Mesodermal cell (in vitro differentiated cells): ENCODE results near the gene UNC5C.

ENCODE experiments used
- H3K27ac ChIP-seq: 2 replicates; pipeline ENCODE4 v1.7.0; 2013; ENCODE audit warnings: mild to moderate bottlenecking, low read depth, low read length, moderate library complexity; ENCODE audit not compliant: severe bottlenecking
- H3K36me3 ChIP-seq: 2 replicates; pipeline ENCODE4 v1.7.1; 2013; ENCODE audit warnings: mild to moderate bottlenecking, low read length, moderate library complexity; ENCODE audit not compliant: control insufficient read depth, insufficient read depth
- H3K4me1 ChIP-seq: one replicate; pipeline ENCODE4 v1.7.1; 2013; ENCODE audit warnings: mild to moderate bottlenecking, low read length; ENCODE audit not compliant: insufficient read depth, control insufficient read depth, poor library complexity, severe bottlenecking
- H3K4me3 ChIP-seq: 2 replicates; pipeline ENCODE4 v1.7.0; 2013; ENCODE audit warnings: low read length, control low read depth, mild to moderate bottlenecking; ENCODE audit not compliant: insufficient read depth, poor library complexity, severe bottlenecking; ENCODE audit errors: extremely low read depth
- H3K9me3 ChIP-seq: 2 replicates; pipeline ENCODE4 v1.7.1; 2013; ENCODE audit warnings: mild to moderate bottlenecking, low read length, moderate library complexity; ENCODE audit not compliant: control insufficient read depth
- WGBS, 2 experiments: methylation state at CpG; one replicate each; pipeline ENCODE4 v1.1.5; 2013; ENCODE audit warnings: missing lambda C conversion rate in 2 of 2; ENCODE audit not compliant: insufficient coverage in 2 of 2; 5-methylcytosine and 5-hydroxymethylcytosine counted together

Gene UNC5C

DNA sequence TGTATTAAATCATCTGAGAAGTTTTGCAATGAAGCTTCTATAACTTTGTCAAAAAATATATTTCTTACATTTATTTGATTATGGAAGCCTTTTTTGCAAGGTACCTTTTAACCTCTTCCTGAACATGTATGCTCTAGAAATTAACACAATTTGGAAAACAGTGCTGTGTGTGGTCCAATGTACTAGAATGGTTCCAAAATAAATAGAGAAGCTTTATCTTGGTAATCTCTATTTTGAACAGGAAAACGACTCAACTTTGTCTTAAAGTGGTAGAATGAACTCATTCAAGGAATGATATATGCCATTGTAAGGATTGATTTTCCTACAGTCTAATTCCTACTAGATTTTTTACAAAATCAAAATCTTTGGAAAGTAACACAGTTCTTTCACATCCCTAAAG lies 248.5 kb downstream of the UNC5C start:
- Histone ChIP-seq H3K36me3 (peaks cover 22% of the 10 kb centered on the region), H3K4me1 (no peaks in the 10 kb centered on the region)
- WGBS, 2 experiments = no CpG with 5 or more reads among the region's 1 CpG

DNA sequence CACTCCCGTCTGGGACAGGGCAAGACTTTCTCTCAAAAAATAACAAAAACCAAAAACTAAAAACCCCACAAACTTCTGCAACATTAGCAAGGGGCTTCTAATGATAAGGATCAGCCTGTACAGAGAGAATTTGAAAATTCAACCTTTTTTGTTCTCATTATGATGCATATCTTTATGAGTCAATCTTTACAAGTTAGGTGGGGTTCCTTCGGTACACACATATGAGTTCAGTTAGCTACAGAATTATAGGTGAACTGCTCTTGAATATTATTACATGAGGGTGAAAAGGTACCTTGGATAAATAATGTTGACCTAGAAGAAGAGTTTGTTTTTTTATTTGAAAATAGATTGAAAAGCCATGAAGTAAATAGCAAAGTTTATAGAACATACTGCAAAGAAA lies 252.7 kb downstream of the UNC5C start:
- WGBS, 2 experiments = no CpG with 5 or more reads among the region's 2 CpGs
- H3K36me3 ChIP-seq = peaks cover 17% of the 10 kb centered on the region
- peaks cover 4% of the 10 kb centered on the region for H3K9me3 ChIP-seq
- H3K4me3 ChIP-seq = no peak overlapping the region
- H3K27ac ChIP-seq = no peak overlapping the region
- no peaks in the 10 kb centered on the region for H3K4me1 ChIP-seq

More for the DNA sequence above, 248.5 kb downstream of the UNC5C start:
- Histone ChIP-seq H3K4me3 (no peak overlapping the region), H3K9me3 (peaks cover 4% of the 10 kb centered on the region), H3K27ac (no peak overlapping the region)

DNA sequence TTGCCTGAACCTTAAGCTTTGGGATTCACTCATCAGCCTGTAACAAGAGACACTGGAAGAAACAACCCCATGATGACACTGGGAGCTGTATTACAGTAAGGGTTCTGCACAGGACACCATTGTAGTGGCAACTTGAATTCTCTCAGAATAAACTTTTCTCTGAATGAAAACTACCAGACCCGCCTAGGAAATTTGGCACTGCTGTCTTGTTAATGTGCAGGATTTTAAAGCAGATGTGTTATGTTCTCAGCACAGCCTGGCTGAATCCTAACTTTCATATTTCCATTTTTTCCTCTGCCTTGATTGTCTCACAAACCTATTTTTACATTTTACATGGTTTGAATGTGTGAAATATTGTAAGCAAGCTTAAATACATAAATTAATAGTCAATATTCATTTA lies 253.6 kb downstream of the UNC5C start:
- Histone ChIP-seq H3K9me3 (peaks cover 4% of the 10 kb centered on the region), H3K27ac (no peak overlapping the region), H3K4me3 (no peak overlapping the region), H3K36me3 (peaks cover 9% of the 10 kb centered on the region), H3K4me1 (no peaks in the 10 kb centered on the region)
- no CpG with 5 or more reads among the region's 1 CpG for WGBS, 2 experiments

DNA sequence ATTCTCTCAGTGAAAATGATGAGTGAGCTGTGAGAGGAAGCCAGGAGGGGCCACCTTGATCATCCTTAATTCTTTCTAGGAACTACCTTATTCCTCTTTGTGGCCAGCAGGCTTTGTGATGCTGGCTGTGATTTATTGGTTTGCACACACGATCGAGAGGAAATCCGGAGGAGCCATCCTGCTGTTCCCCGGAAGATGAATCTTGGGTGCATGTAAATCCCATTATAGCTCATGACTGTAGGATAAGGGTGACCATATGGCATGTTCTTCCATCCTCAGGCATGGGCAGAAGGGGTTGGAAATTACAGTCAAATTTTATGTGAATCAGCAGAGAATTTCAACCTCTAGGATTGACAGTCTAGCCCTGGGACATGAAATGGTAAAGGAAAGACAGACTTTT lies 254.5 kb downstream of the UNC5C start:
- Histone ChIP-seq H3K36me3 (peaks cover 3% of the 10 kb centered on the region), H3K4me3 (no peak overlapping the region), H3K27ac (no peak overlapping the region), H3K9me3 (peaks cover 4% of the 10 kb centered on the region), H3K4me1 (no peaks in the 10 kb centered on the region)
- 89 to 100% methylated on average over 1 to 3 of the region's 4 CpGs for WGBS, 2 experiments

DNA sequence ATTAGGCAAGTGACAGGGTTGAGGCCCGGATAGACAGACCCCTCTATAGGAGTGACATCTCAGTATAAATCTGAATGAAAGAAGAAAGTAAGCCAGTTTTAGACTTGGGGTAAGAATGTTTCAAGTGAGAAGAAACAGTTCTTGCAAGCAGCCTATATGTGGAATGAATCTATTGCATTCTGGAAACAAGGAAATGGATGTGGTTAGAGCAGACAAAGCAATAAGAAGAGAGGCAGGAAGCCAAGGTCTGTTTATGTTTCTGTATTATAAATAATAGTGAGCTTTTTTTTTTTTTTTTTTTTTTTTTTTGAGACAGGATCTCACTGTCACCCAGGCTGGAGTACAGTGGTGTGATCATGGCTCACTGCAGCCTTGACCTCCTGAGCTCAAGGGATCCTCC lies 255.8 kb downstream of the UNC5C start:
- Histone ChIP-seq H3K4me3 (no peak overlapping the region), H3K36me3 (peaks cover 10% of the 10 kb centered on the region), H3K27ac (no peak overlapping the region), H3K9me3 (peaks cover 6% of the 10 kb centered on the region), H3K4me1 (no peaks in the 10 kb centered on the region)
- WGBS, 2 experiments = 71 to 100% methylated on average over 1 of the region's 1 CpG

DNA sequence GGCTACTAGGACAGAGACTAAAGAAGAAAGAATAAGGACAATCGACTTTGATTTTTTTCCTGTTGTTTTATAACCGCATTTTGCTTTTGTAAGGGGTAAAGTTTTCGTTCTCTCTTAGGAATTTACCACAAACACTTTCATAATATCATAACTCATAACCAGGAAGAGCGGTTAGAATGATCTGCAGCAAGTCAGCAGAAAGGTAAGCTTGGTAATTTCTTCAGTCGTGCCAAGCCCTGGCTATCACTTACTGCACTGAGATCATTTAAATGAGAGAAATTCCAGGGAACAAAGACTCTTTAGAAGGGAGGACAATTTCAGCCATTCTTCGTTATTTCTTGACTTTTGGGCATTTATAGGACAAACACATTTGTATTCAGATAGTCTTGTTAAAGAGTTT lies 258.1 kb downstream of the UNC5C start:
- H3K27ac ChIP-seq = no peak overlapping the region
- H3K4me3 ChIP-seq = no peak overlapping the region
- no peaks in the 10 kb centered on the region for H3K4me1 ChIP-seq
- H3K36me3 ChIP-seq = peaks cover 6% of the 10 kb centered on the region
- peaks cover 6% of the 10 kb centered on the region for H3K9me3 ChIP-seq
- 88% methylated on average over 2 of the region's 6 CpGs; no CpG with 5 or more reads in 1 of the 2 experiments for WGBS, 2 experiments

DNA sequence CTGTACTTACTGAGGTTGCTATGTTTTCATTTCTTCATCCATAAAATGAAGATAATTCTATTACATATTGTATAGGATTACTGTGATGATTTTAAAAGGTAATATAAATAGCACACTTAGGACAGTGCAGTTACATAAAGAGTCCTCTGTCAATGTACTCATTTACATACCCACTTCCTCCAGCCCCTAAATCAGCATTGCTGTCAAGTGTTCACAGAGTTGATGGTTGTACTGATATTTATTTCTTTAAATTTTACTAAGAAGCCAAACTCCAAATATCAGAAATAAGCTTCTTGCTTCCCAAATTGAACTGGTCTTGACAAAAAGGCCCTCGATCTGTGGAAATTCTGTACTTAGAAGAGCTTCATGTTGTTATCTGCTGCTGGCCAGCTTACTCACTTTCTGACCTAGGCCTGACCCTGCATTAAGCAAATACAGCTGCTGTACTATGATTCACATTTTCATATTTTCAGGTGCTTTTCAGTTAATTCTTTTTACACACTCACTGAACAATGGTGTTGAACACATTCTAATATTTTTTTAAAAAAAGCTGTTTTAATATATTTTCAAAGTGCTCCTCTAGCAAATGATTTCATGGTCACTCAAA lies 259.6 kb downstream of the UNC5C start:
- Histone ChIP-seq H3K27ac (no peak overlapping the region), H3K9me3 (peaks cover 6% of the 10 kb centered on the region), H3K36me3 (peaks cover 6% of the 10 kb centered on the region), H3K4me3 (no peak overlapping the region), H3K4me1 (no peaks in the 10 kb centered on the region)
- 100% methylated on average over 1 of the region's 1 CpG; no CpG with 5 or more reads in 1 of the 2 experiments for WGBS, 2 experiments

DNA sequence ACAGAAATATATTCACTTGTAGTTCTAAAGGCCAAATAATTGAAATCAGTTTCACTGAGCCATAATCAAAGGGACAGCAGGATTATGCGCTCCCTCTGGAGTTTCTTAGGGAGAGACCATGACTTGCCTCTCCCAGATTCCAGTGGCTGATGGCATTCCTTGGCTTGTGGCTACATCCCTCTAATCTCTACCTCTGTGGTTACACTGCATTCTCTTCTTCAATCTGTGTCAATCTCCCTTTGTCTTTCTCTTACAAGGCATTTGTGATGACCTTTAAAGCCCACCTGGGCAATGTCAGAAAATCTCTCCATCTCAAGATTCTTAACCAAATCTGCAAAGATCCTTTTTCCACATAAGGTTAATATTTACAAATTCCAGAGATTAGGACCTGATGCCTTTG lies 260.2 kb downstream of the UNC5C start:
- H3K4me1 ChIP-seq = no peaks in the 10 kb centered on the region
- 100% methylated on average over 1 of the region's 1 CpG; no CpG with 5 or more reads in 1 of the 2 experiments for WGBS, 2 experiments
- no peak overlapping the region for H3K27ac ChIP-seq
- H3K4me3 ChIP-seq = no peak overlapping the region
- H3K9me3 ChIP-seq = peaks cover 6% of the 10 kb centered on the region
- H3K36me3 ChIP-seq = peaks cover 6% of the 10 kb centered on the region

DNA sequence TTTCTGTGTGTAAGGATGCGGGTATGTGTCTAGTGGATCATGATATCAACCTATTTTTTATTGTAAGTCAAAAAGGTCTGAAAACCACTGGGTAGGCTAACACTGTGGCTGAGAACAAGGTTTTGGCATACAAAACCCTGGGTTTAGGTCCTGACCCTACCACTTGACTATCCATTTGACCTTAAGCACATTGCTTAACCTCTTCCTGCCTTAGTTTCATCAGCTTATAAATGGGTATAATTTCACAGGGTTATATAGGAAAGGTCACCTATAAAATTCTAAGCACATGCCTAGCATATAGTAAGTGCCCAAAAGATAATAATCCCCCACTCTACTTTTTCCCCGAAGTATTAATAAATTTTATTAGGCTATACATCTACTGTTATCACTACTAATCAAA lies 263.0 kb downstream of the UNC5C start:
- WGBS, 2 experiments = no CpG with 5 or more reads among the region's 2 CpGs

DNA sequence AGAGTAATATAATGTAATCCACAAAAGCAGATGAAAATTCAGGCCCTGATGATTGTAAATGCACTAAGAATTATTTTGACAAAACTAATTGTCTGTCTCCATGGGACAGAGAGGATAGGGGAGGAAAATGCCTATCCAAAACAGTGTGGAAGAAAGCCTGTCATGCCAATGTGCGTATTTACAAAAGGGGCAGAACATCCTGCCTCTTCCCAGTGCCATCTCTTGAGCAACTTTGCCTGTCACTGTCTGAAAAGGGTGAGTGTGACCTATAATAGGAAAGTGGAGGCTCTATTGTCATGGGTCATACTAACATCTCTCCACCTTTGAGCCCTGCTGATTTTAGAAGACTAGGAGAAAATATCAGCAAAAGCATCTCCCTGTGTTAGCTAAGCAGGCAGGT lies 264.1 kb downstream of the UNC5C start:
- no peak overlapping the region for H3K27ac ChIP-seq
- peaks cover 6% of the 10 kb centered on the region for H3K36me3 ChIP-seq
- no peak overlapping the region for H3K4me3 ChIP-seq
- H3K4me1 ChIP-seq = no peaks in the 10 kb centered on the region
- peaks cover 6% of the 10 kb centered on the region for H3K9me3 ChIP-seq
- 100% methylated on average over 1 of the region's 1 CpG for WGBS, 2 experiments

More for the DNA sequence above, 263.0 kb downstream of the UNC5C start:
- no peak overlapping the region for H3K27ac ChIP-seq
- peaks cover 6% of the 10 kb centered on the region for H3K9me3 ChIP-seq
- no peaks in the 10 kb centered on the region for H3K4me1 ChIP-seq
- H3K36me3 ChIP-seq = peaks cover 6% of the 10 kb centered on the region
- H3K4me3 ChIP-seq = no peak overlapping the region

DNA sequence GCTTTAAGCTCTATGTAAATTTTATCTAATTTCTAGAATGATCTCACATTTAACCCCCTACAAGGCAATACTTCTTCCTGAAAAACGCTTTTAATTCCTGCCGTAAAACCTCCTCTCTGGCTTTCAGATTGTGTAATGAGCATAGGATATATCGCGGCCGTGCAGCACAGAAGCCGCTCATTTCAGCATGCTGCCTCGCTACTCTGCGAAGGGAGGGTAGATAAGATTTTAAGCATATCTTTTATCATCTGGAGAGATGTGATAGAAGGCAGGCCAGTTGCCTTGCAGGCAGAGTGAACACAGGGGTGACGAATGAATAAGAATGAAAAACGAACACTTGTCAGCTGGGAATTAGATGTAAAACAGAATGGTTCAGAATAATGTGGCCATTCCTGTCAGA lies 265.5 kb downstream of the UNC5C start:
- WGBS, 2 experiments = 85 to 87% methylated on average over 8 to 9 of the region's 10 CpGs
- H3K4me3 ChIP-seq = no peak overlapping the region
- peaks cover under 1% of the 10 kb centered on the region for H3K9me3 ChIP-seq

More for the DNA sequence above, 265.5 kb downstream of the UNC5C start:
- no peak overlapping the region for H3K27ac ChIP-seq
- H3K36me3 ChIP-seq = peaks cover 1% of the 10 kb centered on the region
- H3K4me1 ChIP-seq = no peaks in the 10 kb centered on the region
